ENCODE measurements around the gene ZBTB12. TPM values are rescaled to one million over a fixed set of nuclear protein-coding genes. Genes with fewer than 3 reads are reported as not detected.

Gene ZBTB12
- total and polyA plus RNA-seq, 2 of the 13 experiments (the other 11 are each of a cell fraction or from before 2014, with no cell fraction given) = 4.8 to 6.0 TPM

DNA sequence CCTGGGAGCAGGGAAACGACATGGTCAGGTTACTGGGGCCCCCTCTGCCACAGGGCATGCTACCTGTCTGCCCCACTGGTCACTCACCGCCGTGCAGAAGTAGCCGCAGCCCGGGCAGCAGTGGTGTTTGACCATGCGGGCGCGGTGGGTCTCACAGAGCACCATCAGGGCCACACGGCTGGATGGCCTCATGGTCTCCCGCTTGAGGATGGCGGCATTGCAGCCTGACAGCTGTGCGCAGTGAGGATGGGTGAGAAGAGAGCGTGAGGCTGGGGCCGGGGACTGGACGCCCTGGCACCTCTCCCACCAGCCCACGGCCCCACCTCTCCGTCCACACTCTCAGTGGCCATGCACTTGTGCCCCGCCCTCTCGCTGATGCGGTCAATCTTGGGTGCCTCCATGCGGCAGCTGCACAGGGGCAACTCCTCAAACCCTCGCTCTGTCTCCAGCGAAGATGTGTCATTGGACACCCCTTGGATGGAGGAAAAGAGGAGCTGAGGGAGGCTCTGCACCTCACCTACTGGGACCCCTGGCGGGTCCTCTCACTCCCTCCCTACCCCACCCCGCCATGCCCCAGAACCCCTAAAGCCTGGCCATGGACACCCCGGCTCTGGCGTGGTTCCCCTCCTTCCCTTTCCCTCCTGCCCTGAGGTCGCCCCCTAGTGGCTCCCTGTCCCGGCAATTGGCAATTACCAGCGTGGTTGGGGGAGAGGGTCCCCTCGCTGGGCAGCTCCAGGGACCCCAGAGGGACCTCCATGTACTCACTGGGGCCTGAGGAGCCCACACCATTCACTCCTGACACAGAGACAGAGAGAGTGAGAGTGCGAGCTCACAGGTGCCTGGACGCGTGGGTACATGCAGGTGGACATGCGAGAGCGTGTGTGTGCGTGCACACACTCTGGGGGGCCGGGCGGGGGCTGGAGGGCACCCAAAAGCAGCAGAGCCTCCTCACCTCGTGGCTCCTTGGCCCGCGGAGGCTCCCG, 13.3 kb downstream of the ZBTB12 start (continued):
- TF ChIP-seq, protein P1, sequence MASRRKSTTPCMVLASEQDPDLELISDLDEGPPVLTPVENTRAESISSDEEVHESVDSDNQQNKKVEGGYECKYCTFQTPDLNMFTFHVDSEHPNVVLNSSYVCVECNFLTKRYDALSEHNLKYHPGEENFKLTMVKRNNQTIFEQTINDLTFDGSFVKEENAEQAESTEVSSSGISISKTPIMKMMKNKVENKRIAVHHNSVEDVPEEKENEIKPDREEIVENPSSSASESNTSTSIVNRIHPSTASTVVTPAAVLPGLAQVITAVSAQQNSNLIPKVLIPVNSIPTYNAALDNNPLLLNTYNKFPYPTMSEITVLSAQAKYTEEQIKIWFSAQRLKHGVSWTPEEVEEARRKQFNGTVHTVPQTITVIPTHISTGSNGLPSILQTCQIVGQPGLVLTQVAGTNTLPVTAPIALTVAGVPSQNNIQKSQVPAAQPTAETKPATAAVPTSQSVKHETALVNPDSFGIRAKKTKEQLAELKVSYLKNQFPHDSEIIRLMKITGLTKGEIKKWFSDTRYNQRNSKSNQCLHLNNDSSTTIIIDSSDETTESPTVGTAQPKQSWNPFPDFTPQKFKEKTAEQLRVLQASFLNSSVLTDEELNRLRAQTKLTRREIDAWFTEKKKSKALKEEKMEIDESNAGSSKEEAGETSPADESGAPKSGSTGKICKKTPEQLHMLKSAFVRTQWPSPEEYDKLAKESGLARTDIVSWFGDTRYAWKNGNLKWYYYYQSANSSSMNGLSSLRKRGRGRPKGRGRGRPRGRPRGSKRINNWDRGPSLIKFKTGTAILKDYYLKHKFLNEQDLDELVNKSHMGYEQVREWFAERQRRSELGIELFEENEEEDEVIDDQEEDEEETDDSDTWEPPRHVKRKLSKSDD (CRISPR knock-in tag; IDR thresholded peaks at IDR 0.05; ENCODE audit: low read depth) = no peak
- no peak for TF ChIP-seq BRD4 (CRISPR knock-in tag; IDR thresholded peaks at IDR 0.05)
- TF ChIP-seq, protein P2, sequence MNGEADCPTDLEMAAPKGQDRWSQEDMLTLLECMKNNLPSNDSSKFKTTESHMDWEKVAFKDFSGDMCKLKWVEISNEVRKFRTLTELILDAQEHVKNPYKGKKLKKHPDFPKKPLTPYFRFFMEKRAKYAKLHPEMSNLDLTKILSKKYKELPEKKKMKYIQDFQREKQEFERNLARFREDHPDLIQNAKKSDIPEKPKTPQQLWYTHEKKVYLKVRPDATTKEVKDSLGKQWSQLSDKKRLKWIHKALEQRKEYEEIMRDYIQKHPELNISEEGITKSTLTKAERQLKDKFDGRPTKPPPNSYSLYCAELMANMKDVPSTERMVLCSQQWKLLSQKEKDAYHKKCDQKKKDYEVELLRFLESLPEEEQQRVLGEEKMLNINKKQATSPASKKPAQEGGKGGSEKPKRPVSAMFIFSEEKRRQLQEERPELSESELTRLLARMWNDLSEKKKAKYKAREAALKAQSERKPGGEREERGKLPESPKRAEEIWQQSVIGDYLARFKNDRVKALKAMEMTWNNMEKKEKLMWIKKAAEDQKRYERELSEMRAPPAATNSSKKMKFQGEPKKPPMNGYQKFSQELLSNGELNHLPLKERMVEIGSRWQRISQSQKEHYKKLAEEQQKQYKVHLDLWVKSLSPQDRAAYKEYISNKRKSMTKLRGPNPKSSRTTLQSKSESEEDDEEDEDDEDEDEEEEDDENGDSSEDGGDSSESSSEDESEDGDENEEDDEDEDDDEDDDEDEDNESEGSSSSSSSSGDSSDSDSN (CRISPR knock-in tag; IDR thresholded peaks at IDR 0.05) = no peak
- TF ChIP-seq XRCC5 (optimal IDR thresholded peaks at IDR 0.05; ENCODE audit: low read length) = peak; percentile 70
- 0 out of 2 replicates have a peak, but pooled peaks have one; percentile 24 for TF ChIP-seq ZNF143 (CRISPR knock-in tag; IDR thresholded peaks at IDR 0.05)
- TF ChIP-seq KDM1A (CRISPR knock-in tag; IDR thresholded peaks at IDR 0.05) = no peak
- TF ChIP-seq IRX3 (CRISPR knock-in tag; IDR thresholded peaks at IDR 0.05; ENCODE audit: borderline replicate concordance, low read depth) = no peak
- no peak for TF ChIP-seq ZNF20 (CRISPR knock-in tag; IDR thresholded peaks at IDR 0.05)
- TF ChIP-seq ZBTB7A (CRISPR knock-in tag; IDR thresholded peaks at IDR 0.05) = peak; percentile 40; the same call in 1 of the 2 replicates
- peak; percentile 72 for TF ChIP-seq SMC3 (IDR thresholded peaks at IDR 0.05; ENCODE audit: low read length)
- TF ChIP-seq, protein P3, sequence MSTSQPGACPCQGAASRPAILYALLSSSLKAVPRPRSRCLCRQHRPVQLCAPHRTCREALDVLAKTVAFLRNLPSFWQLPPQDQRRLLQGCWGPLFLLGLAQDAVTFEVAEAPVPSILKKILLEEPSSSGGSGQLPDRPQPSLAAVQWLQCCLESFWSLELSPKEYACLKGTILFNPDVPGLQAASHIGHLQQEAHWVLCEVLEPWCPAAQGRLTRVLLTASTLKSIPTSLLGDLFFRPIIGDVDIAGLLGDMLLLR (CRISPR knock-in tag; IDR thresholded peaks at IDR 0.05) = peak; percentile 40; the same call in 1 of the 2 replicates
- TF ChIP-seq, protein P4, sequence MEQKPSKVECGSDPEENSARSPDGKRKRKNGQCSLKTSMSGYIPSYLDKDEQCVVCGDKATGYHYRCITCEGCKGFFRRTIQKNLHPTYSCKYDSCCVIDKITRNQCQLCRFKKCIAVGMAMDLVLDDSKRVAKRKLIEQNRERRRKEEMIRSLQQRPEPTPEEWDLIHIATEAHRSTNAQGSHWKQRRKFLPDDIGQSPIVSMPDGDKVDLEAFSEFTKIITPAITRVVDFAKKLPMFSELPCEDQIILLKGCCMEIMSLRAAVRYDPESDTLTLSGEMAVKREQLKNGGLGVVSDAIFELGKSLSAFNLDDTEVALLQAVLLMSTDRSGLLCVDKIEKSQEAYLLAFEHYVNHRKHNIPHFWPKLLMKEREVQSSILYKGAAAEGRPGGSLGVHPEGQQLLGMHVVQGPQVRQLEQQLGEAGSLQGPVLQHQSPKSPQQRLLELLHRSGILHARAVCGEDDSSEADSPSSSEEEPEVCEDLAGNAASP (CRISPR knock-in tag; IDR thresholded peaks at IDR 0.05; ENCODE audit: borderline replicate concordance) = no peak
- TF ChIP-seq, protein P5, sequence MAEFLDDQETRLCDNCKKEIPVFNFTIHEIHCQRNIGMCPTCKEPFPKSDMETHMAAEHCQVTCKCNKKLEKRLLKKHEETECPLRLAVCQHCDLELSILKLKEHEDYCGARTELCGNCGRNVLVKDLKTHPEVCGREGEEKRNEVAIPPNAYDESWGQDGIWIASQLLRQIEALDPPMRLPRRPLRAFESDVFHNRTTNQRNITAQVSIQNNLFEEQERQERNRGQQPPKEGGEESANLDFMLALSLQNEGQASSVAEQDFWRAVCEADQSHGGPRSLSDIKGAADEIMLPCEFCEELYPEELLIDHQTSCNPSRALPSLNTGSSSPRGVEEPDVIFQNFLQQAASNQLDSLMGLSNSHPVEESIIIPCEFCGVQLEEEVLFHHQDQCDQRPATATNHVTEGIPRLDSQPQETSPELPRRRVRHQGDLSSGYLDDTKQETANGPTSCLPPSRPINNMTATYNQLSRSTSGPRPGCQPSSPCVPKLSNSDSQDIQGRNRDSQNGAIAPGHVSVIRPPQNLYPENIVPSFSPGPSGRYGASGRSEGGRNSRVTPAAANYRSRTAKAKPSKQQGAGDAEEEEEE (CRISPR knock-in tag; IDR thresholded peaks at IDR 0.05; ENCODE audit: borderline replicate concordance) = no peak
- TF ChIP-seq HNRNPLL (IDR thresholded peaks at IDR 0.05; ENCODE audit: low read depth, low read length, poor library complexity, severe bottlenecking) = peak; percentile 22
- TF ChIP-seq, protein P6, sequence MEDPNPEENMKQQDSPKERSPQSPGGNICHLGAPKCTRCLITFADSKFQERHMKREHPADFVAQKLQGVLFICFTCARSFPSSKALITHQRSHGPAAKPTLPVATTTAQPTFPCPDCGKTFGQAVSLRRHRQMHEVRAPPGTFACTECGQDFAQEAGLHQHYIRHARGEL (CRISPR knock-in tag; IDR thresholded peaks at IDR 0.05) = 0 out of 2 replicates have a peak, but pooled peaks have one; percentile 13
- peak; percentile 60; the same call in 1 of the 2 replicates for TF ChIP-seq NFKB2 (CRISPR knock-in tag; IDR thresholded peaks at IDR 0.05; ENCODE audit: borderline replicate concordance)
- 0 out of 2 replicates have a peak, but pooled peaks have one; percentile 23 for TF ChIP-seq GATAD1 (CRISPR knock-in tag; IDR thresholded peaks at IDR 0.05)
- no peak for TF ChIP-seq ZNF629 (CRISPR knock-in tag; conservative IDR thresholded peaks at IDR 0.05)

Measured in HepG2 (cell line).